KOPT-K1 (cell line): Measurements from ENCODE around the gene SEC16A.

Source experiments
- H3K27ac ChIP-seq: fragments of 200-600 bp; sonication (generic); 2 replicates; pipeline ENCODE4 v1.5.1; 2016; ENCODE audit warnings: antibody characterized with exemption, mild to moderate bottlenecking, low read depth, low read length; ENCODE audit not compliant: poor library complexity, severe bottlenecking
- H3K36me3 ChIP-seq: fragments of 200-600 bp; sonication (generic); 2 replicates; pipeline ENCODE4 v1.5.1; 2017; ENCODE audit warnings: antibody characterized with exemption, mild to moderate bottlenecking, low read length, moderate library complexity; ENCODE audit not compliant: insufficient read depth
- H3K9me3 ChIP-seq: fragments of 200-600 bp; sonication (generic); 2 replicates; pipeline ENCODE4 v1.5.1; 2017; ENCODE audit warnings: antibody characterized with exemption, low read length, mild to moderate bottlenecking; ENCODE audit not compliant: insufficient read depth, poor library complexity, severe bottlenecking

Gene SEC16A

GRCh38 chr9:136472640-136473353 lies 10.0 kb downstream of the SEC16A start:
- no peak overlapping the region for H3K27ac ChIP-seq
- no peaks in the 10 kb centered on the region for H3K9me3 ChIP-seq
- peaks cover 99% of the 10 kb centered on the region for H3K36me3 ChIP-seq

GRCh38 chr9:136471802-136472487 lies 10.9 kb downstream of the SEC16A start:
- Histone ChIP-seq H3K9me3 (no peaks in the 10 kb centered on the region), H3K36me3 (peaks cover 99% of the 10 kb centered on the region), H3K27ac (no peak overlapping the region)

- Histone ChIP-seq H3K9me3 (no peaks in the 10 kb centered on the region), H3K27ac (no peak overlapping the region), H3K36me3 (peaks cover 99% of the 10 kb centered on the region)
Measured at GRCh38 chr9:136470792-136471469, 11.9 kb downstream of the SEC16A start.

- no peaks in the 10 kb centered on the region for H3K9me3 ChIP-seq
- H3K36me3 ChIP-seq = peaks cover 99% of the 10 kb centered on the region
- no peak overlapping the region for H3K27ac ChIP-seq
Measured at GRCh38 chr9:136470356-136470755, 12.5 kb downstream of the SEC16A start.

GRCh38 chr9:136467766-136468165 lies 15.1 kb downstream of the SEC16A start:
- no peaks in the 10 kb centered on the region for H3K9me3 ChIP-seq
- peaks cover 99% of the 10 kb centered on the region for H3K36me3 ChIP-seq
- H3K27ac ChIP-seq = no peak overlapping the region

- peaks cover 98% of the 10 kb centered on the region for H3K36me3 ChIP-seq
- H3K9me3 ChIP-seq = no peaks in the 10 kb centered on the region
- H3K27ac ChIP-seq = no peak overlapping the region
Measured at GRCh38 chr9:136466155-136466541, 16.7 kb downstream of the SEC16A start.

- peaks cover 98% of the 10 kb centered on the region for H3K36me3 ChIP-seq
- no peak overlapping the region for H3K27ac ChIP-seq
- no peaks in the 10 kb centered on the region for H3K9me3 ChIP-seq
Measured at GRCh38 chr9:136465500-136466154, 17.2 kb downstream of the SEC16A start.

GRCh38 chr9:136464241-136464640 lies 18.6 kb downstream of the SEC16A start:
- H3K36me3 ChIP-seq = peaks cover 96% of the 10 kb centered on the region
- H3K9me3 ChIP-seq = no peaks in the 10 kb centered on the region
- H3K27ac ChIP-seq = no peak overlapping the region

GRCh38 chr9:136463578-136463977 lies 19.3 kb downstream of the SEC16A start:
- Histone ChIP-seq H3K27ac (no peak overlapping the region), H3K36me3 (peaks cover 96% of the 10 kb centered on the region), H3K9me3 (no peaks in the 10 kb centered on the region)

GRCh38 chr9:136462664-136463063 lies 20.2 kb downstream of the SEC16A start:
- Histone ChIP-seq H3K27ac (no peak overlapping the region), H3K36me3 (peaks cover 96% of the 10 kb centered on the region), H3K9me3 (no peaks in the 10 kb centered on the region)

- no peaks in the 10 kb centered on the region for H3K9me3 ChIP-seq
- H3K27ac ChIP-seq = no peak overlapping the region
- peaks cover 96% of the 10 kb centered on the region for H3K36me3 ChIP-seq
Measured at GRCh38 chr9:136460772-136461325, 22.0 kb downstream of the SEC16A start.

GRCh38 chr9:136459425-136459824 lies 23.4 kb downstream of the SEC16A start:
- H3K27ac ChIP-seq = no peak overlapping the region
- peaks cover 96% of the 10 kb centered on the region for H3K36me3 ChIP-seq

GRCh38 chr9:136457326-136457725 lies 25.5 kb downstream of the SEC16A start:
- peaks cover 90% of the 10 kb centered on the region for H3K36me3 ChIP-seq

More at GRCh38 chr9:136459425-136459824, 23.4 kb downstream of the SEC16A start:
- H3K9me3 ChIP-seq = no peaks in the 10 kb centered on the region

GRCh38 chr9:136456258-136456657 lies 26.6 kb downstream of the SEC16A start:
- H3K9me3 ChIP-seq = no peaks in the 10 kb centered on the region
- H3K27ac ChIP-seq = no peak overlapping the region
- peaks cover 89% of the 10 kb centered on the region for H3K36me3 ChIP-seq

More at GRCh38 chr9:136457326-136457725, 25.5 kb downstream of the SEC16A start:
- no peak overlapping the region for H3K27ac ChIP-seq
- H3K9me3 ChIP-seq = no peaks in the 10 kb centered on the region
